Measurements from ENCODE around the gene AADAC.

GRCh38 chr3:151877269-151877668 lies 63.4 kb downstream of the AADAC start:
- TF ChIP-seq CTCF (IDR thresholded peaks at IDR 0.05) (no peak), POLR2A (IDR thresholded peaks at IDR 0.05) (no peak)

Data from heart left ventricle (tissue), 13 donors.